GM18520 (cell line): ENCODE measurements around the gene CLVS2.

Experiments used
- ATAC-seq: cut with Tn5 transposase; IDR thresholded peaks from one replicate; pipeline ENCODE4 v1.9.1; 2021; ENCODE audit not compliant: unreplicated experiment

Gene CLVS2, protein sequence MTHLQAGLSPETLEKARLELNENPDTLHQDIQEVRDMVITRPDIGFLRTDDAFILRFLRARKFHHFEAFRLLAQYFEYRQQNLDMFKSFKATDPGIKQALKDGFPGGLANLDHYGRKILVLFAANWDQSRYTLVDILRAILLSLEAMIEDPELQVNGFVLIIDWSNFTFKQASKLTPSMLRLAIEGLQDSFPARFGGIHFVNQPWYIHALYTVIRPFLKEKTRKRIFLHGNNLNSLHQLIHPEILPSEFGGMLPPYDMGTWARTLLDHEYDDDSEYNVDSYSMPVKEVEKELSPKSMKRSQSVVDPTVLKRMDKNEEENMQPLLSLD

DNA sequence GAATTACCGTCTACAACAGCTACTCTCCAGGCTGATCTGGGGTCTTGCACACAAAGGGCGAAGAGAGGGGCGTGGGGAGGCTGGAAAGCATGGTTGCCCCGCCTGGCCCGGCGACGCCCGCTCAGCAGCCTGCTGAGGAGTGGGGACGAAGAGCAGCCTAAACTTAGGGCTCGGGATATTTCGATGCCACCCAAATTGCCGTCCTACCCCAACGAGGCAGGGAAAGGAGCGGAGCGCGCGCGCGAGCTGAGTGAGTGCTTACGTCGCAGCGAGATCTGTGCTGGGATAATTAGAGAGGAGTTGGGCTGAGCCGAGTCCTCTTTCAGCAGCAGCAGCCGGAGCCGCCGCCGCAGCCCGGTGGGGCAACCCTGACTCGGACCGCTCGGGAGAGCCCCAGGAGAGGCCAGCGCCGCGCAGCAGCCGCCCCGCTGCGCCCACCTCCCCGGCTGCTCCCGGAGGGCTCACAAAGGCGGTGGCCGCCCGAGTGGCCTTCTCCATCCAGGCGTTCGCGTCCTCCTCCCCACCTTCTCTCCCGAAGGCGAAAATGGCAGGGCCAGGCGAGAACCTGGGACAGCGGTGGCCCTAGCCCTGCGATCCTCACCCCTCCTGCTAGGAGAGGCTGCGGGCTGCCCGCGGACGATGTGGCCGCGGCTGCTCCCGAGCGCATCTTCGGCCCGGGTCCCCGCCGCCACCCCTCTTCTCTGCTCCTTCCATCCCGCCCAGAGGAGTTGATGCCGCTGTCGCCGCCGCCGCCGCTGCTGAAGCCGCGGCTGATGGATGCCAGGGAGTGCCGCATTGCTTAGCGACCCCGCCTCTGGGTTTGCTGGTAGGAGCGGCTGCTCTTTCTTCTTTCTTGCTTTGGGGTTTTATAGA is at the start of gene CLVS2:
Gene CLVS2, plus strand, starts transcription at position 315 of the 873 bp plus-strand sequence. CDS start 1,543 bp downstream, outside the sequence.
- ATAC-seq, result no peak

GRCh38 chr6:122947355-122947754 is 48.7 kb upstream of the CLVS2 start:
- ATAC-seq, result no peak

DNA sequence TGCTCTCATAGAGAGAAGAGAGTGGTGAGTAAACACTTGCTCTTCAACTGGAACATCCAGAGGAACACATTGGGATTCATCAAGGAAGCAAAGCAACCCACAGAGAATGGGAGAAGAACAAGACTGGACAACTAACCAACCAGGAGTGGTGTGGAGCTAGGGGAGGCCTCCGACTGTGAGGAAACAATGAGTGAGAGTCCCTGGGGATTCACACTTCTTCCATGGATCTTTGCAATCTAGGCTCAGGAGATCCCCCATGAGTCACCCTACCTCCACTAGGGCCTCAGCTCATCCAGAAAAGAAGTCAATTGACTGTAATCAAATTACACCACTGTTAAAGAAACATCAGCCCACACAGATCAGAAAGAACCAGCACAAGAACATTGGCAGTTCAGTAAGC is 42.3 kb upstream of the CLVS2 start:
- ATAC-seq, result no peak

GRCh38 chr6:122956376-122956775 is 39.7 kb upstream of the CLVS2 start:
- ATAC-seq, result no peak

- no peak for ATAC-seq
Observed at GRCh38 chr6:122962000-122962624, 33.9 kb upstream of the CLVS2 start.

DNA sequence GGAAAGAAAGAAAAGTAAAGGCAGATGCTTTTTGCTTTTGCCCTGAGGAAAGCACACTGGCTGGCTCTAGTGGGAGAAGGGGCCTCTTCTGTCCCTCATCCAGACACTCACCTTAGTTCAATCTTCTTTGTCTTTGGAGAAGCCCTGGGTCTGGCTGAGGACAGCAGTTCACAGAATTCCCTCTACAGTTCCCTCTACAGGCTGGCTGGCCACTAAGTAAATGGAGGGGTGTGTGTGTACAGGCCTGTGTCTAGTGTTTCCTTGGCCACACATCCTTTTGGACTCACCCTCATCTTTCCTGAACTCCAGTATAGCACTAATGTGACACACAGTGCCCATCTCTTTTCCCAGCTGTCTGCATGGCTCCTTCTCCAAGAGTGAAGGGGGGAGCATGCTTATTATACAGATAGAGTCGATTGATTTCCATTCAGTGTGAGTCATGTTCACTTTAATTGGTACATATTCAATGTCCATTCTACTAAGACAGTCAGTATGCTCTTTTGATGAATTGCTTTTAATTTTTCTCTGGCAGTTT is 26.0 kb upstream of the CLVS2 start:
- ATAC-seq, result no peak

- ATAC-seq, result no peak
Observed at GRCh38 chr6:122977180-122977579, 18.9 kb upstream of the CLVS2 start.

- ATAC-seq, result no peak
Observed at GRCh38 chr6:122984393-122984792, 11.6 kb upstream of the CLVS2 start.

DNA sequence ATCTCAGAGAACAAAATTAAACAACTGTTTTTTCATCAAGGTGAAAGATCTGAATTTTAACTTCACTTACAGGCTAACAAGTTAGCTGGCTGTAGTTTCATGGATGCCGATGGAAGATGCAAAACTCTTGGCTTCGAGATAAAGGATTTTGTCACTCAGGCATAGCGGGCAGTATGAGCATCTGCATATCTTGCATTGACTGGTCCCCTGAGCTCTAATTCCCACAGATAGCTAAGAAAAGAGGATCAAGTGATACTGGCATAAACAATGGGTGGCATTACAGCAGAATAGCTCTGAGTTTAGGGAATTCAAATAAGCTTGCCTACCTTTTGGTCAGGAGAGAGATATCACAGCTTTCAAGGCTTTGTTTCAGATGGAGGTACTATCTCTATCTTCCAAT is 1.8 kb upstream of the CLVS2 start:
- no peak for ATAC-seq

GRCh38 chr6:122996794-122997505 is 915 bp downstream of the CLVS2 start:
- ATAC-seq, result no peak

- ATAC-seq, result no peak
Observed at GRCh38 chr6:122997541-122998150, 1.6 kb downstream of the CLVS2 start.

DNA sequence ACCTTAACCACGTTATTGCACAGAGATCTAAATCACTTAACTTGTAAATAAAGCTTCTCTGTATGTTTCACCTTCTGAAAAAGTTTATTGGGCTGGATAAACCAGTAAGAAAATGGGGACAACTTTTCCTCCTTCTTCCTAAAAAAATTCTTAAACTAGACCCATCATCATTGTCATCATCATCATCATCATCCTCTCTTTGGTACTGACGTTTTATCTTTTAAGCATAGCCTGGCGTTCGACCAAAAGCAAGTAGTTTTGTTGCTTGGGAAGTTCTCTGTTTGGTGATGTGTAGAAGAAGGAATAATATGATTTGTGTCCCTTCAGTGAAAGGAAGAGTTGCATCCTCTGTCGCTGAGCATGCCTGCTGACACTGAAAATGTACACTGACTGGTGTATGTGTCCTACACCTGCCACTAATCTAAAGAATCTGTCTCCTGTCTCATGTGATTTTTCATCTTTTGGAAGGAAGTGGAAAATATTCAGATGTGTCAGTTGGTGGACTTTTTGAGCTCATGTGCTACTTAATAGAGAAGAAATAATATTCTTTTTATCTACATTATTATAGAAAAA is 2.5 kb downstream of the CLVS2 start:
- ATAC-seq, result no peak

DNA sequence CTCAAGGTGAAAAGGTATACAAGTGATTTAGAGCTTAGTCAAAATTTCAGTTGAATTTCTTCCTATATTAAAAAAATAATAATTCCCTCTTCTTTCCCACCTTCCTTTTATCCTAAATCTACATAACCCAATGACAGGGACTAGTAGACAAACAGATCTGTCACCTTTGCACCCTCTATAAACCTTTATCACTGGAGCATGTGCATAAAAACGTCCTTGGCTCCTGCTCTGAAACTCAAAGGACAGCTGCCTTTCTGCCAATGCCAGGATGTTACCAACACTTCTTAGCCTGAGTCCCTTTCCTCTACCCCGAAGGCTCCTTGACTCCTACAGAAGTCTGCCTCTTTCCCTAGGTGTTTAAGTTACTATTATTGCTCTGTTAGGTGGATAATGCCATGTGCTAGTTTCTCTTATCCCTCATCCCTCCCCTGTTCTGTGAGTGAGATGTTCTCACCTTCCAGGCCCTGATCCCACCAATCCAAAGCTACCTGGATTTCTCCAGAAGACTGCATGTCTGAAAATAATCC is 4.3 kb downstream of the CLVS2 start:
- no peak for ATAC-seq

DNA sequence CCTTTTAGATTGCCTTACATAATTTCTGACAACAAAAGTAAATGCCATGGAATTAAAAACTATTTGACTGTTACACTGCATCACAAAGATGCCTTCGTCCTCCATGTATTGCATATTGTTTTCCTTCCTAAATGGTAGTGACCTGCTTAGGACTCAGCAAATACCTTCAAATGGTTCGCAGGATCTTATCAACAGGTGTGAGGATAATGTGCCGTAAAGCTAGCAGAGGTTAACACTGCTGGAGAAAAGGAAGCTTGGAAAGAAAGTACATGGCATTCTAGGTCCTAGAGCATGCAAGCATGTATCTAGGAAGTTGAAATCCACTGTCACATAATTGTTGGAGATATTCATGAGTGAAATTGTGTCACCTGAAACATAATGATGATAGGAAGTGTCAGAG is 5.5 kb downstream of the CLVS2 start:
- ATAC-seq, result no peak

DNA sequence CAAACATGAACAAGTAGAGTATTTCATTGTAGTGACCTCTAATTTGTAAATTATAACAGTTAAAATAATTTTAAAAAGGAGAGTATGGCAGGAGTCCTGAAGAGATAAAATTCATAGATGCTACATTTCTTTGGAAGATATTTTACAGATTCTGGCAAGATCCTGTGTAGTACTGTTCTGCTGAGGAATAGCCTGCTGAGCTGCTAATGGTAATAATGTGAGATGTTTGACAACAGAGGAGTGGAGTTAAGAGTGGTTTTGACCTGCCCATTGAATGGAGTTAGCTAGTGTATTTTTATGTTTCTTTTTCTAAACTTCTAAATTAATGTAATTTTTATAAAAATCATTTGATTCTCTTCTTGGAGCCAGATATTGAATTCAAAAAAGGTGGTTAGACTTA is 11.8 kb downstream of the CLVS2 start:
- ATAC-seq, result no peak

GRCh38 chr6:123009059-123009458 is 13.0 kb downstream of the CLVS2 start:
- ATAC-seq, result no peak

DNA sequence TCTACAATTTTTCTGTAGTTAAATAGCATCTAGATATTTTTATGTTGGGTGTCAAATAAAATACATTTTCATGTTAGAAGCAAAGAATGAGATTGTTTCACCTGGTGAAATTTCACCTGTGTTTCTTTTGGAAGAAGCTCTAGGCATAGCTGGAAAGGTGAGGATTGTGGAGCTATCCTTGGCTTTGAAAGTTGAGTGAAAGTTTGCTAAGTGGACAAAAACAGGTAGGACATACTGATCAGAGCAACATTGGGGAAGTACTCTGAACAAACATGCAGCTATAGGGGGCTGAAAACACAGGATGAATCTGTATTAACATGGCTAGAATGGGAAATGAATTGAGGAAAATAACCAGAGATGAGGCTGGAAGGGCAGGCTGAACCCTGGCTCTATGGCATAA is 18.8 kb downstream of the CLVS2 start:
- ATAC-seq, result no peak

DNA sequence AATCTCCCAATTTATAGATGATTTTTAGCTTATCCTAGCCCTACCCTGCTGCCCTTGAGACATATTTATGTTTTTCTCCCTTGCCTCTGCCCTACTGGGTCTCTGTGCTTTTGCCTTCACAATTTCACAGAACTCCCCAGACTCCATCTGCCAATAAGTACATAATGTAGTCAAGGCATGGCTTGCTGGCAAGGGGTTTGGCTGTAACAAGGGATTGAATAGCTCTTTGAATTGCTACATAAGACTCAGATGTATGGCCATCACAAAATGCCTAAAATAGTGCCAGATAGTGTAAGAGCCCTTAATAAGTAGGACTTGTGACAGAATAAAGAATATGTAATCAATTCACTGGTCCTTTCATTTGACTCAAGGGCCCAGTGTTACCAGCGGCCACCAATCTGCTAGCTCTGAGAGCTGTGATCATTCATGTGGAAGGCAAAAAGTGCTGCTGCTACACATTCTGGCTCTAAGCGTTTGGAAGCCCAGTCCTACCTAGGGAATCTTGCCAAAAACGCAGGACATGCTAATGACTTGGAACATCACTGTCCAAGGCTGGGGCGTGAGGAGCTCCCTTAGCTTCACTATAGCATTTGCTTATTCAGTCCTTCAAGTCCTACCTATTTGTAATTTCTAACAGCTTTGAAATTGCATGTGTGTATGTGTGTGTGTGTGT is 20.5 kb downstream of the CLVS2 start:
- ATAC-seq, result no peak

- ATAC-seq, result no peak
Observed at GRCh38 chr6:123017104-123017682, 21.2 kb downstream of the CLVS2 start.
